Measurements from ENCODE around the gene INCA1. TPM values are rescaled to one million over a fixed set of nuclear protein-coding genes. Genes with fewer than 3 reads are reported as not detected.

Gene INCA1
- total RNA-seq, 1 experiment from 2014 or later = not detected

DNA sequence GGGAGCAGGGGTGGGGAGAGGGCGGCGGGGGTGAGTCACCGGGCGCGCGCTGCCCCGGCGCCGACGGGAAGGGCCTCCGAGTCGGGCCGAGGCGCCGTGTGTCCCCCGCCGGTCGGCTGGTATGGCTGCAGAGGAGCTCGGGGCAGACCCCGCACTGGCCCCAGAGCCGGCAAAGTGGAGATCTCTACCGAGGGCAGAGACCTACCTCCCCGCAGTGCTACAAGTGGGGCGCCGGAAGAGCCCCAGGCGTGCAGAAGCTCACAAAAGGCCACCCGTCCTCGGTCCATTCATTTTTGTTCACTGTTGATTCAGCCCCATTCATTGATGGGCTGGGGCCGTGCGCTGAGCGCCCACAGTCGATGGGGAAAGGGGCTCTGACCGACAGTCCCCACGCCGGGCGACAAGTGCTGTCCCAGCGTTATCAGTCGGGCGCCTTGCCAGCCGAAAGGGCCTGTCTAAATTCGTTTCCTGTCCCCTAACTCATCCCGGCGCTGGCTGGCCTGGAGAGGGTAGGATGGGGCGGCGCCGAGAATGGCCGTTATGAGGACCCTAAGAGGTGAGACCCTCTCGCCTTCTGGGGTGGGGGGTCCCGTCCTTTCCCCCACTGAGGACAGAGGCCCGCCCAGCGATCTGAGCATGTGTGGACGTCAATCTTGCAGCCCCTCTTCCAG, 47.1 kb downstream of the INCA1 start:
- no peak for DNase-seq (ENCODE audit: extremely low read depth, low read depth)

DNA sequence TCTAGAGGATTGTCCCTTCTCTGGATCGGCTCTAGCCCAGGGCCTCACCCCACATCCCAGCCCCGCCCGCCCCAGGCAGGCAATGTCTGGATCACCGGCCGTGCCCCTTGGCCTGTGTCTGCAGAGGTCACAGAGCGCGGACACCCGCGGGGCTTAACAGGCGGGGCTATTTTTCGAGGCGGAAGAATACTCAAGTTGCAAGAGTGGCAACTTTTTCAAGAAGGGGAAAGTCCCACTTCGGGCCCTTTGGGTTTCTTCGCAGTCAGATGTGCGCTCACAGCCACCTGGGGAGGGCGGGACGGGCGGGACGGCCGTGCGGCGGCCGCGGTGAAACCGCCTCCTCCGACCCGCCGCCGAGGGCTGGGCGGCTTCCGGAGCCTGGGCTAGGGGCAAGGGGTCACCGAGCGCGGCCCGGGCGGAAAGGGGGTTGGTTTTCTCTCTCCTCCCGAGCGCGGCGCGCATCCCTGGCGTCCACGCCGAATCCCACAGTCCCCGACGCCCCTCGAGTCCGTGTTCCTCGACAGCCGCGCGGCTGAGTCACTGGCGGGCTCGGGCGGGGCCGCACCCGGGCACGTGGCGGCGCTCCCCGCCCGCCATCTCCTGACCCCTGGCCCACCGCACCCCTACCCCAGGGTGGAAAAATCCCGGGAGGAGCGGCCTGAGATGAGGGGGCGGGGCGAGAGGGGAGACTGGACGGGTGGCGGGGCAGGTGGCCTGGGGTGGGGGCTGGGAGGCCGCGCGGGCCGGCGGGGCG, 47.8 kb downstream of the INCA1 start:
- peak; percentile 68 for DNase-seq (ENCODE audit: extremely low read depth, low read depth)

GRCh38 chr17:4948931-4949320, 48.4 kb downstream of the INCA1 start:
- peak; percentile 87 for DNase-seq (ENCODE audit: extremely low read depth, low read depth)

- DNase-seq (ENCODE audit: extremely low read depth, low read depth) = peak; percentile 92
These were observed 49.0 kb downstream of the INCA1 start, which contains the start of gene PFN1 for GRCh38 chr17:4948166-4948930. TSS of gene PFN1 (minus strand) at chr17:4948530. CDS start at chr17:4948394, 136 bp downstream.

DNA sequence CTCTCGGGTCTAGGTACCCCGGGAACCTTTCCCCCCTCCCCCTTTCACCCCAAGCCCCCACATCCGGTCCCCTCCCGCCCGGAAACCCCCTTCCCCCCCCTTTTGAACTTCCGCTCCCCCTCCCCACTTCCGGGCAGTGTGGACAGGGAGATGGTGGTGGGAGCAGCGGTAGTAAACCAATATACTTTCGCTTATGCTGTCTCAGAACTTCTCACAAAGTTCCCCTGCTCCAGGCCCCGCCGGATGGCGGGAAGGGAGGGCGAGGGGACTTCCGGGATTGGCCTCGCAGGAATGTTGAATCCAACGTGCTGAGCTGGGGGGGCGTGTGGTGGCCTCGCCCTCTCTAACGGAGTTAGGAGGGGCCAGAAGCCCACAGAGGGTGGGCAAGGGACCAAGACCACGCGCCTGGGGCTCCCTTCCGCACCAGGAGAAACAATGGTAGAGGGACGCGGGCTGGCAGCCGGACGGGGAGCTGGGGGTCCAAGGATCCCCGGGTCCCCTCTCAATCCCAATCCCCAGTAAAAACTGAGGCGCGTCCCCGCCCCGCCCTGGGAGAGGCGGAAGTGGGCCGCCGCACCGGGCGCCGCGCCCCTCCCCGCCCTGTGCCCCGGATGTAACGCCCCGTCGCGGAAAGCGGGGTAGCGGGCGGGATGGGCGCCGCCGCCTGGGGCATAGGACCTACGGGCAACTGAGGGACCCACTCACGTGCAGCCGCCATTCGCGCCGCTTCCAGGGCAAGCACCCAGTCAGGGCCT, 49.7 kb downstream of the INCA1 start:
- DNase-seq (ENCODE audit: extremely low read depth, low read depth) = no peak

DNA sequence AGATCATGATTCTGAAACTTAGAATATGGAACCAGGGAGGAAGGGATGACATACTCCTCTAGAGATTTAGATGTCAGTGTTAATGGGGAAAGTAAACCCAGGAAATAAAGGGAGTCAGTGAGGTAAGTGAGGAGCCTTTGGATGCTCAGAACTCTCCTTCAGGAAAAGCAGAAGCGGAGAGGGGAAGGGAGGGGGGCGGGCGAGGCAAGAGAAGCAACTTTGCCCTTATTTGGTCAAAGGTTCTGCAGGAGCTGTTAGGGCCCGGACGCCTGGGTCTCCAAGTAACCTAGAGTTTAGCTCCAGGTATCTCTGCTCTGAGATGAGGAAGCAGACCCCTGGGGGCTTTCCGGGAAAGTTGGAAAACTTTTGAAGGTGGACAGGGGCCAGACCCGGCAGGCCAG, 50.3 kb downstream of the INCA1 start:
- no peak for DNase-seq (ENCODE audit: extremely low read depth, low read depth)

DNA sequence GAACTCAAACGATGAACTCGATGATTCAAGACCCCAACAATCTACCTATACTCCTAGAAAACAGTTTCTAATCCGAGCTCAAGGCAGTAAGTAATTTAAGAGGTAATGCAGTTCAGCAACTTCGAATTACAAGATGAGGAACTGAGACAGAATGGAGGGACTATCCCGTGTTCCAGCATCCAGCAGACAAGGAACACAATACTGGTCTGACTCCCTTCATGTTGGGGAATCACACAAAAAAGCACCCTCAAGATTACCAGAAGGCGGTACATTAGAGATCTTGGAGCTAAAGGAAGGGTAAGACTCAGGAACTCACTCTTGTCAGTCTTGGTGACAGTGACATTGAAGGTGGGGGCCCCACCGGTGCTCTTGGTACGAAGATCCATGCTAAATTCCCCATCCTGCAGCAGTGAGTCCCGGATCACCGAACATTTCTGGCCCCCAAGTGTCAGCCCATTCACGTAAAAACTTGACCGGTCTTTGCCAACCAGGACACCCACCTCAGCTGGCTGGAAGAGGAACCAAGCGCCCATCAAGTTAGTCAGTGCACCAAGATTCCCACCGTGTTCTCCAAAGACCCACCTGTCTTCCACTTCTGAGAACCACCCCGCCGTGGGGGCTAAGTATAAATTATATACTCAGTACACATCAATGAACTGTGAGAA, 50.9 kb downstream of the INCA1 start:
- DNase-seq (ENCODE audit: extremely low read depth, low read depth) = no peak

DNA sequence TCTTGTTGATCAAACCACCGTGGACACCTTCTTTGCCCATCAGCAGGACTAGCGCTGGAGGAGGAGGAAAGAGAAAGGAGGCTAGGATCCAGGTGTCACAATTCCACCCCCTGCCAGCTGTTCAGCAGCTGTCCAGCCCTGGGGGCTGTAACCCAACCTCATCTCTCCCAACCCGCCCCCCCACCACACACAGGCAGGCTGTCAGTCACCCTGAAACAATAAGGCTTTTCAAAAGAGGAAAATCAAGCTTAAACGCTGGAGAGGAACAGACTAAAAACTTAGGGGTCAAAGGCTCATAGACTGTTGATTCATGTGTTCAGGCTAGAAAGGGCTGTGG, 51.4 kb downstream of the INCA1 start:
- no peak for DNase-seq (ENCODE audit: extremely low read depth, low read depth)

DNA sequence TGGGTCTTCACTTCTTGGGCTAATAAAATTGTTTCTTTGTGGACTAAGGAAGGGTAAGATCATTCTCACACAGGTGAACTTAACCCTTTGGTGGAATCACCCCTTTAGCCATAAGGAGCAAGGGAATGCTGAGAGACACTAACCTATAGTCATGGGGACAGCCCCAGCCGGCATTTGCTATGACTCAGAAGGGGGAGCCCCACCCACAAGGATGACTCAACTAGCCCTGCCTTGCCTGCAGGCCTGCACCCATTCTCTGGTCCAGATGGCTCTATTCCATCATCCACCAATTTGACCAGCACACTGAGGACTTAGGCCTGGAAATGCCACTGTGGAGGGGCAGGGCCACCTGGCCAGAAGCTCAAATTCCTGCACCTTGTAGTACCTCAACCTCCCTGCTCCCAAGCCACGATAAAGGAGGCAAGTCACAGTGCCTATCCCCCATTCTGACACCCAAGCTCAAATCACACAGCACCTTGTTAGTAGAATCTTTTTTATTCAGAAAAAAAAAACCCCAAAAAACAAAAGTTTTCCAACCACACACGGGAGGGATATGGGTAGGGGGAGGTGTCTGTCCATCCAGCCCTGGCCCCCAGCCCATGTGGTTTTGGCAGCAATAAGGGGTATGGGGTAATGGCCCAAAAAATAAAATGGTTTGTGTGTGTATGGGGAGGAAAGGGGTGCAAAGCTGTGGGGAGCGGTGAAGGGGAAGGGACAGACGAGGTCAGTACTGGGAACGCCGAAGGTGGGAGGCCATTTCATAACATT, 52.0 kb downstream of the INCA1 start:
- DNase-seq (ENCODE audit: extremely low read depth, low read depth) = peak; percentile 89

DNA sequence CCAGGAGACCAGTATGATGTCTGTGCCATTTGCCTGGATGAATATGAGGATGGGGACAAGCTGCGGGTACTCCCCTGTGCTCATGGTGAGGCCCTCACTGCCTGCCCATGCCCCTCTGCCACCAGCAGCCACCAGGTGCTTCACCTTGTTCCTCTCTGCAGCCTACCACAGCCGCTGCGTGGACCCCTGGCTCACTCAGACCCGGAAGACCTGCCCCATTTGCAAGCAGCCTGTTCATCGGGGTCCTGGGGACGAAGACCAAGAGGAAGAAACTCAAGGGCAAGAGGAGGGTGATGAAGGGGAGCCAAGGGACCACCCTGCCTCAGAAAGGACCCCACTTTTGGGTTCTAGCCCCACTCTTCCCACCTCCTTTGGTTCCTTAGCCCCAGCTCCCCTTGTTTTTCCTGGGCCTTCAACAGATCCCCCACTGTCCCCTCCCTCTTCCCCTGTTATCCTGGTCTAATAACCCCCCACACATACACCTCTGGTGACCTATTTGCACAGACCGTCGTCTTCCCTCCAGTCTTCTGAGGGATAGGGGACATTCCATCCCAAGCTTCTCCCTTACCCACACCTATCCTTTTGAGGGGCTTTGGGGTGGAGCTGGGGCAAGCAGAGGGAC, 52.7 kb downstream of the INCA1 start:
- DNase-seq (ENCODE audit: extremely low read depth, low read depth) = no peak

GRCh38 chr17:4944163-4944553, 53.2 kb downstream of the INCA1 start:
- no peak for DNase-seq (ENCODE audit: extremely low read depth, low read depth)

DNA sequence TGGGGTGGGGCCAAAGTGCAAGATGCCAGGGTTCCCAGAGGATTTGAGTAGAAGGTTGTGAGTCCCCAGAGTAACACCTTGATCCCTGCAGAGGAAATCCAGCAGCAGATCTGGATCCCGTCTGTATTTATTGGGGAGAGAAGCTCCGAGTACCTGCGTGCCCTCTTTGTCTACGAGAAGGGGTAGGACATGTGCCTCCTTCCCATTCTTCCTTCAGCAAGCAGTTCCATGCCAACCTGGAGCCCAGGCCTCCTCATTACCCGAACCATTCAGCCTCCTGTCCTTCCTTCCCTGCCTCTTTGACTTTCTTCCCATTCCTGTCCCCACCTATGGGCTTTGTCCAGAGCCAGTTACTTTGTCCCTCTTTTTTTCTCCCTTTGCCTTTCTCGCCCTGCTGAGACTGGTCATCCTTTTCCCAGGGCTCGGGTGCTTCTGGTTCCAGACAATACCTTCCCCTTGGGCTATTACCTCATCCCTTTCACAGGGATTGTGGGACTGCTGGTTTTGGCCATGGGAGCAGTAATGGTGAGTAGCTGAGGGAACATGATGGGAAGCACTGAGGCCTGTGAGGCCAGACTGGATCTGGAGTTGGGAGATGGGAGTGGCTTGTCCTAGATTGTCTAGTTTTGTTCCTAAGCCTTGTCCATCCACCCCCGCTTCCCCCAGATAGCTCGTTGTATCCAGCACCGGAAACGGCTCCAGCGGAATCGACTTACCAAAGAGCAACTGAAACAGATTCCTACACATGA, 54.4 kb downstream of the INCA1 start:
- no peak for DNase-seq (ENCODE audit: extremely low read depth, low read depth)

DNA sequence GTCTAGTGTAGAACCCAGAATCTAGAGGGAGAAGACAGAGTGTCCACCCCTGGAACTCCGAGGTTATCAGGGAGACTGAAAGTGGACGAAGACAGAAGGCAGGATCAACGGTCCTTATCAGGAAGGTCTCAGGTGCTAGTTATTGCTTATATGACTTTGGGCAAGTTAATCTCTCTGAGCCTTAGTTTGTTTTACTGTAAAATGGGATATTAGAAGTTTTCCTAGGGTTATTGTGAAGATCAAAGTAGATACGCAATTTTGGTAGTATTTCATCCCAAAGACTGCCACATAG, 56.1 kb downstream of the INCA1 start:
- no peak for DNase-seq (ENCODE audit: extremely low read depth, low read depth)

DNA sequence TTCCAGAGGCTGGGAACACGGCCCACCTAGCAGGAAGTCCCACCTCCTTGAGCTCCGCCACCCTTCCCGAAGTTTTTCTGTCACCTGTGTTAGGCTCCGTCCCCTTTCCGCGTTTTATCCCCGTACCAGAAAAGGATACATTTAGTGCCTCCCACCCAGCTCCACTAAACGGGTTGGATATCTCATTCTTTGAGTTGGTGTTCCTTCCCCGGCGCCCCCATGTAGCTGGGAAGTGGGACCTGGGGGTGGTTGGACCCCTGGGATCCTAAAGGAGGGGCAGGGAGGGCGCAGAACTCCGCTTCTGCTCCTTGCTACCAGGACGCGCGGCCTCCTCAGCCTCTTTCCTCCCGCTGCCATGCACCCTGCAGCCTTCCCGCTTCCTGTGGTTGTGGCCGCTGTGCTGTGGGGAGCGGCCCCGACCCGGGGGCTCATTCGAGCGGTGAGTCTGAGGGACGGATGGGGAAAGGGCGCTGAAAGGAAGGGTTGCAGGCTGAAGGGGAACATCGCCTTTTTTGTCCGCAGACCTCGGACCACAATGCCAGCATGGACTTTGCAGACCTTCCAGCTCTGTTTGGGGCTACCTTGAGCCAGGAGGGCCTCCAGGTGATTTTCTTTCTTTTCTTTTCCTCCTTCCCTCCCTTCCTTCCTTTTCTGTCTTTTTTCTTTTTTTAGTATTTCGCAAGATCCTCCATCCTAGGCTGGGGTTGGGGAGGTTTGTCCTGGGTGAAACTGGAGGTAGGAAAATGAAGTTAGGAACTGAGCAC, 56.6 kb downstream of the INCA1 start:
- DNase-seq (ENCODE audit: extremely low read depth, low read depth) = no peak

DNA sequence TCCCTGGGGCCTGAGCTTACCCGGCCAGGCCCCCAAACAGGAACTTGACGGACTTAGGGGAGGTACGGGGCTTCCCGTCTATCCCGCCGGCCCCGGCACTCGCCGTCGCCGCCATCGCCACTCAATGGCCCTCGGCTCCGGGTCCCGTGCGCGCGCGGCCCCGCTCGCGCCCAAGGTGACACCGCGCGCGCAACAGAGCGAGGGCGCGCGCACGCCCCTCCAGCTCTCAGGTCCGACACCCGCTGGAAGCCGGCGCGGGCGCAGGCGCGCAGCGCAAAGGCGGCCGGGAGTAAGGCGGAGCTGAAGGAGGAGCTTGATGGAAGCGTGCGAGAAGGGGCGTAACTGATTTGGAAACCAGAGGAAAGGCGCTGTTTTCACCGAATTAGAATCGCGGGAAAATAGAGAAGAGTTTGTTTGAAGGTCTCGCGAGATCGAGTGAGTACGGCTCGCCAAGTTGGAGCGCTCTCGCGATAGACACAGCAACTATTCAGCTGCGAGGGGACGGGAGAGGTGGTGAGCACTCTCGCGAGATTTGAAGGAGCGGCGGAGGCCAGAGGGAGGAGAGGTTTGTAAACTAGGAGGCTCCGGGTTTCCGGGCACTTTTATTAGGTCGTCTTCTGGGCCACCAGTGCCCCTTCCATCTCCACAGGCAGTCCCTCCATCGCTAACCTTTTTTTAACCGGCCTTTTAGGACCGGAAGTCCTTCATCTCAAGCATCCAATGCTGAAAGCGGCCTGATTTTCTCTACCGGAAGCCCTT, 57.3 kb downstream of the INCA1 start, which contains the start of the genes RNF167 and SLC25A11:
RNF167 (plus strand) TSS at position 473 of the 759 bp plus-strand sequence. CDS start 642 bp downstream, outside the sequence.
SLC25A11 (minus strand) TSS at position 251 of the 759 bp plus-strand sequence; CDS start at position 115, 136 bp downstream.
- DNase-seq (ENCODE audit: extremely low read depth, low read depth) = peak; percentile 100

GRCh38 chr17:4939546-4939795, 57.9 kb downstream of the INCA1 start:
- no peak for DNase-seq (ENCODE audit: extremely low read depth, low read depth)
